GM12878 (cell line): Measurements from ENCODE around the gene HIF3A. TPM values are rescaled to one million over a fixed set of nuclear protein-coding genes. Genes with fewer than 3 reads are reported as not detected.

Source experiments
- ATAC-seq: fragments of 200-7000 bp; cut with Tn5 transposase; 3 replicates; pipeline ENCODE4 v1.9.1; 2020; ENCODE audit warnings: mild to moderate bottlenecking, moderate library complexity
- BruUV-seq: library from RNA; stranded (reverse); fragments of 400-500 nt; replicated peaks from 2 replicates; lab custom pipeline; 2021; lab: Mats Ljungman, UMichigan
- CTCF ChIA-PET: fragments of 300-600 bp; sonication (Branson Sonifier 250); formaldehyde crosslinking; extraction: SDS; loops from one replicate; lab custom pipeline; 2021; ENCODE audit warnings: inconsistent platforms; lab: Yijun Ruan, JAX
- POLR2A ChIA-PET: fragments of 350-600 bp; formaldehyde crosslinking; extraction: SDS; loops from one replicate; lab custom pipeline; 2021; ENCODE audit warnings: inconsistent platforms; lab: Charles Lee
- RAD21 ChIA-PET: fragments of 300-600 bp; sonication (Branson Sonifier 250); formaldehyde crosslinking; loops from one replicate; lab custom pipeline; 2023; ENCODE audit warnings: antibody characterized with exemption; ENCODE audit not compliant: unreplicated experiment; lab: Charles Lee
- SMC1A ChIA-PET: fragments of 300-600 bp; sonication (Branson Sonifier 250); formaldehyde crosslinking; loops from one replicate; lab custom pipeline; 2023; ENCODE audit not compliant: unreplicated experiment, uncharacterized antibody; lab: Charles Lee
- DNase-seq: peaks from one replicate; pipeline ENCODE4 v3.0.0-alpha.2; 2011; ENCODE audit warnings: low read depth, low spot score
- FAIRE-seq: peaks from 3 replicates; lab custom pipeline; 2011; peaks lifted over from hg19 to GRCh38; lab: Jason Lieb, UNC
- H2AFZ ChIP-seq: 2 replicates; pipeline ENCODE4 v1.6.0; 2011; ENCODE audit warnings: low read depth, low read length, control low read depth; ENCODE audit not compliant: control insufficient read depth
- H3K27ac ChIP-seq: 2 replicates; pipeline ENCODE4 v1.5.1; 2011; ENCODE audit warnings: control low read depth; ENCODE audit not compliant: control insufficient read depth, insufficient read depth
- H3K27me3 ChIP-seq, 2 experiments: replicated peaks in 1 of 2; 2 replicates each; pipeline versions ENCODE4 v1.6.0 to v1.6.1; 2011; ENCODE audit warnings: low read length in 1 of 2; ENCODE audit not compliant: control insufficient read depth in 2 of 2, insufficient read depth in 2 of 2
- H3K36me3 ChIP-seq, 2 experiments: 2 replicates each; pipeline ENCODE4 v1.5.1; 2011; ENCODE audit warnings: low read length in 1 of 2; ENCODE audit not compliant: control insufficient read depth in 2 of 2, insufficient read depth in 2 of 2
- H3K4me1 ChIP-seq: 2 replicates; pipeline ENCODE4 v1.6.1; 2011; ENCODE audit warnings: mild to moderate bottlenecking, low read length, moderate library complexity, mixed read lengths; ENCODE audit not compliant: control insufficient read depth, insufficient read depth
- H3K4me2 ChIP-seq: 2 replicates; pipeline ENCODE4 v1.6.0; 2011; ENCODE audit warnings: control low read depth; ENCODE audit not compliant: control insufficient read depth, insufficient read depth
- H3K4me3 ChIP-seq: fragments of 200-600 bp; sonication (generic); 2 replicates; pipeline ENCODE4 v1.5.1; 2016
- H3K79me2 ChIP-seq: 2 replicates; pipeline ENCODE4 v1.6.0; 2011; ENCODE audit warnings: low read length; ENCODE audit not compliant: control insufficient read depth, insufficient read depth
- H3K9ac ChIP-seq: 2 replicates; pipeline ENCODE4 v1.8.0; 2011; ENCODE audit warnings: low read length, control low read depth, mixed read lengths; ENCODE audit not compliant: control insufficient read depth, insufficient read depth
- H3K9me3 ChIP-seq: replicated peaks from 3 replicates; pipeline ENCODE4 v1.5.1; 2011; ENCODE audit warnings: mild to moderate bottlenecking, low read length; ENCODE audit not compliant: control insufficient read depth, insufficient read depth
- H4K20me1 ChIP-seq: 2 replicates; pipeline ENCODE4 v1.6.0; 2011; ENCODE audit not compliant: control insufficient read depth, insufficient read depth
- HDGF ChIP-seq: fragments of 450-650 bp; IDR thresholded peaks from 2 replicates; pipeline ENCODE4 v1.6.1; 2016; ENCODE audit warnings: antibody characterized with exemption
- NFYB ChIP-seq: IDR thresholded peaks from 2 replicates; pipeline ENCODE4 v1.6.1; 2011; ENCODE audit warnings: low read depth, mild to moderate bottlenecking, low read length, improper control_type of control experiment, moderate library complexity; ENCODE audit not compliant: insufficient read depth
- PML ChIP-seq: IDR thresholded peaks from 2 replicates; pipeline ENCODE4 v1.6.1; 2012; ENCODE audit warnings: low read length, inconsistent platforms
- SP1 ChIP-seq: IDR thresholded peaks from one replicate; pipeline ENCODE4 v1.6.1; 2011; ENCODE audit warnings: low read depth, low read length
- TARDBP ChIP-seq: IDR thresholded peaks from 2 replicates; pipeline ENCODE4 v1.6.1; 2016; ENCODE audit warnings: borderline replicate concordance
- WGBS: methylation state at CpG from one replicate; pipeline ENCODE4 v1.1.6; 2016; ENCODE audit warnings: low lambda C conversion rate; ENCODE audit not compliant: insufficient replicate concordance, insufficient coverage; ENCODE audit errors: missing lambda C conversion rate; 5-methylcytosine and 5-hydroxymethylcytosine counted together
- in situ Hi-C: fragments of 300-500 bp; cut with MboI; formaldehyde crosslinking; loops from 9 replicates; pipeline ENCODE4 v1.14.3; 2018; ENCODE audit warnings: mixed read lengths
- intact Hi-C: fragments of 100-400 bp; cut with micrococcal nuclease; formaldehyde crosslinking; loops from one replicate; pipeline ENCODE4 v1.14.2; 2022; ENCODE audit not compliant: unreplicated experiment
- polyA plus RNA-seq, 11 experiments: library from polyadenylated mRNA; depleted of rRNA in 4 of 11; unstranded in 6 of 11; stranded (reverse) in 5 of 11; fragments of >200 nt; fragmentation: Nextera tagmentation in 4 of 11; fragmentation: Illumina TruSeq in 1 of 11; extraction: Ambion mirVana in 4 of 11; extraction: Trizol in 1 of 11; gene quantifications; 1 replicate in 1 of 11; 2 replicates in 10 of 11; pipeline versions ENCODE4 v1.2.1 to v1.2.3, GENCODE V29; 2011 to 2016; ENCODE audit warnings: inconsistent platforms in 2 of 11, missing spikeins in 2 of 11, low read depth in 1 of 11
- total RNA-seq, 4 experiments: library from RNA; depleted of rRNA in 3 of 4; stranded (reverse); fragments of >200 nt in 3 of 4; fragmentation: Illumina TruSeq in 1 of 4; extraction: Trizol in 1 of 4; gene quantifications; 2 replicates each; pipeline versions ENCODE4 v1.2.1 to v1.2.3, GENCODE V29; 2013 to 2021
- TF ChIP-seq, protein P1 (sequence below): fragments of 450-650 bp; IDR thresholded peaks from 2 replicates; pipeline ENCODE4 v1.6.1; 2017; ENCODE audit warnings: borderline replicate concordance
- TF ChIP-seq, protein P2 (sequence below): fragments of 450-650 bp; formaldehyde crosslinking; IDR thresholded peaks from 2 replicates; pipeline ENCODE4 v1.4.0; 2022; ENCODE audit warnings: mild to moderate bottlenecking, moderate library complexity
- TF ChIP-seq, protein P3 (sequence below): fragments of 450-650 bp; conservative IDR thresholded peaks from 2 replicates; pipeline ENCODE4 v1.6.1; 2017; ENCODE audit warnings: mild to moderate bottlenecking, moderate library complexity
- TF ChIP-seq, protein P4 (sequence below): fragments of 450-650 bp; IDR thresholded peaks from 2 replicates; pipeline ENCODE4 v1.6.1; 2016; ENCODE audit warnings: mild to moderate bottlenecking
- TF ChIP-seq, protein P5 (sequence below): fragments of 450-650 bp; IDR thresholded peaks from 2 replicates; pipeline ENCODE4 v1.6.1; 2014; ENCODE audit warnings: mild to moderate bottlenecking

HIF3A gene
- total and polyA plus RNA-seq, 10 of the 15 experiments (the other 5 are each of a cell fraction or from before 2014, with no cell fraction given): 0.03 to 0.20 (median 0.06) TPM; not detected in 5

DNA sequence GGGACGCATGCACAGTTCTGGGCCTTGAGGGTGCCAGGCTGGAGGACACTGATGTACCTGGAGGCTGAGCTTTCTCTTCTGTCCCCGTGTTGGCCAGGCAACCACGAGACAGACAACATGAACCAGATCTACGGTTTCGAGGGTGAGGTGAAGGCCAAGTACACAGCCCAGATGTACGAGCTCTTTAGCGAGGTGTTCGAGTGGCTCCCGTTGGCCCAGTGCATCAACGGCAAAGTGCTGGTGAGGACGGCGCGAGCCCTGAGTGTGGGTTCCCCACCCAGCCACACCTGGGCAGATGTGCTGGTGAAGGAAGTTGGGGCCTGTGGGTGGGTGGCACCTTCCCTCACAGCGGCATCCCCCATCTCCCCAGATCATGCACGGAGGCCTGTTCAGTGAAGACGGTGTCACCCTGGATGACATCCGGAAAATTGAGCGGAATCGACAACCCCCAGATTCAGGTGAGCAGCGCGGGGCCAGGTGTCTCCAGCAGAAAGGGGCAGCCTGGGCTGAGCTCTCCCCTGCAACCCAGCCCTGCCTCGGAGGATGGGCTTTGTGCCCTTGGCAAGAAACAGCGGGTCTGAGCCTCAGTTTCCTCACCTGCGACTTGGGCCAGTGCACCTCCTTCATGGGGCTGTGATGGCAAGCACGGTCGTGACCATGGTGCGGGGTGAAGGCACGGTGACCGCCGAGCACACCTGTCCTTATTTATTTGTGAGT is 90.3 kb downstream of the HIF3A start:
- peaks cover 37 to 55% of the 10 kb centered on the region in 2 experiments for H3K36me3 ChIP-seq
- no peaks in the 10 kb centered on the region for H4K20me1 ChIP-seq
- ATAC-seq (no peak), DNase-seq (no peak), FAIRE-seq (no peak)
- ChIA-PET SMC1A (no interaction called here), RAD21 (no interaction called here), CTCF (interaction anchor here (0.7 kb wide), 1 partner anchor 129 kb away, joined by 3 read pairs; no protein-coding TSS in a partner anchor), POLR2A (no interaction called here)
- no peak overlapping the region for H3K4me3 ChIP-seq
- no peaks in the 10 kb centered on the region for H3K79me2 ChIP-seq
- in situ Hi-C loops: no loop called here
- no peak overlapping the region for H3K9ac ChIP-seq
- H3K27me3 ChIP-seq: no peaks in the 10 kb centered on the region
- BruUV-seq: no TSS peak
- H2AFZ ChIP-seq: no peak overlapping the region
- H3K4me2 ChIP-seq: no peak overlapping the region
- no peak overlapping the region for H3K27ac ChIP-seq
- intact Hi-C loops: no loop called here
- no peaks in the 10 kb centered on the region for H3K4me1 ChIP-seq
- WGBS: 98% methylated on average over 30 of the region's 30 CpGs
- no peaks in the 10 kb centered on the region for H3K9me3 ChIP-seq
- TF ChIP-seq PML: no peak
- no peak for TF ChIP-seq TARDBP
- TF ChIP-seq, protein P1, sequence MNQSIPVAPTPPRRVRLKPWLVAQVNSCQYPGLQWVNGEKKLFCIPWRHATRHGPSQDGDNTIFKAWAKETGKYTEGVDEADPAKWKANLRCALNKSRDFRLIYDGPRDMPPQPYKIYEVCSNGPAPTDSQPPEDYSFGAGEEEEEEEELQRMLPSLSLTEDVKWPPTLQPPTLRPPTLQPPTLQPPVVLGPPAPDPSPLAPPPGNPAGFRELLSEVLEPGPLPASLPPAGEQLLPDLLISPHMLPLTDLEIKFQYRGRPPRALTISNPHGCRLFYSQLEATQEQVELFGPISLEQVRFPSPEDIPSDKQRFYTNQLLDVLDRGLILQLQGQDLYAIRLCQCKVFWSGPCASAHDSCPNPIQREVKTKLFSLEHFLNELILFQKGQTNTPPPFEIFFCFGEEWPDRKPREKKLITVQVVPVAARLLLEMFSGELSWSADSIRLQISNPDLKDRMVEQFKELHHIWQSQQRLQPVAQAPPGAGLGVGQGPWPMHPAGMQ: no peak
- TF ChIP-seq, protein P2, sequence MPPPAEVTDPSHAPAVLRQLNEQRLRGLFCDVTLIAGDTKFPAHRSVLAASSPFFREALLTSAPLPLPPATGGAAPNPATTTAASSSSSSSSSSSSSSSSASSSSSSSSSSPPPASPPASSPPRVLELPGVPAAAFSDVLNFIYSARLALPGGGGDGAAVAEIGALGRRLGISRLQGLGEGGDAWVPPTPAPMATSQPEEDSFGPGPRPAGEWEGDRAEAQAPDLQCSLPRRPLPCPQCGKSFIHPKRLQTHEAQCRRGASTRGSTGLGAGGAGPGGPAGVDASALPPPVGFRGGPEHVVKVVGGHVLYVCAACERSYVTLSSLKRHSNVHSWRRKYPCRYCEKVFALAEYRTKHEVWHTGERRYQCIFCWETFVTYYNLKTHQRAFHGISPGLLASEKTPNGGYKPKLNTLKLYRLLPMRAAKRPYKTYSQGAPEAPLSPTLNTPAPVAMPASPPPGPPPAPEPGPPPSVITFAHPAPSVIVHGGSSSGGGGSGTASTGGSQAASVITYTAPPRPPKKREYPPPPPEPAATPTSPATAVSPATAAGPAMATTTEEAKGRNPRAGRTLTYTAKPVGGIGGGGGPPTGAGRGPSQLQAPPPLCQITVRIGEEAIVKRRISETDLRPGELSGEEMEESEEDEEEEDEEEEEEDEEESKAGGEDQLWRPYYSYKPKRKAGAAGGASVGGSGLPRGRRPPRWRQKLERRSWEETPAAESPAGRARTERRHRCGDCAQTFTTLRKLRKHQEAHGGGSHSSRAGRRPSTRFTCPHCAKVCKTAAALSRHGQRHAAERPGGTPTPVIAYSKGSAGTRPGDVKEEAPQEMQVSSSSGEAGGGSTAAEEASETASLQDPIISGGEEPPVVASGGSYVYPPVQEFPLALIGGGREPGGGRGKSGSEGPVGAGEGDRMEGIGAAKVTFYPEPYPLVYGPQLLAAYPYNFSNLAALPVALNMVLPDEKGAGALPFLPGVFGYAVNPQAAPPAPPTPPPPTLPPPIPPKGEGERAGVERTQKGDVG (CRISPR knock-in tag): no peak
- TF ChIP-seq SP1: no peak
- TF ChIP-seq, protein P3, sequence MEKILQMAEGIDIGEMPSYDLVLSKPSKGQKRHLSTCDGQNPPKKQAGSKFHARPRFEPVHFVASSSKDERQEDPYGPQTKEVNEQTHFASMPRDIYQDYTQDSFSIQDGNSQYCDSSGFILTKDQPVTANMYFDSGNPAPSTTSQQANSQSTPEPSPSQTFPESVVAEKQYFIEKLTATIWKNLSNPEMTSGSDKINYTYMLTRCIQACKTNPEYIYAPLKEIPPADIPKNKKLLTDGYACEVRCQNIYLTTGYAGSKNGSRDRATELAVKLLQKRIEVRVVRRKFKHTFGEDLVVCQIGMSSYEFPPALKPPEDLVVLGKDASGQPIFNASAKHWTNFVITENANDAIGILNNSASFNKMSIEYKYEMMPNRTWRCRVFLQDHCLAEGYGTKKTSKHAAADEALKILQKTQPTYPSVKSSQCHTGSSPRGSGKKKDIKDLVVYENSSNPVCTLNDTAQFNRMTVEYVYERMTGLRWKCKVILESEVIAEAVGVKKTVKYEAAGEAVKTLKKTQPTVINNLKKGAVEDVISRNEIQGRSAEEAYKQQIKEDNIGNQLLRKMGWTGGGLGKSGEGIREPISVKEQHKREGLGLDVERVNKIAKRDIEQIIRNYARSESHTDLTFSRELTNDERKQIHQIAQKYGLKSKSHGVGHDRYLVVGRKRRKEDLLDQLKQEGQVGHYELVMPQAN: no peak
- TF ChIP-seq, protein P4, sequence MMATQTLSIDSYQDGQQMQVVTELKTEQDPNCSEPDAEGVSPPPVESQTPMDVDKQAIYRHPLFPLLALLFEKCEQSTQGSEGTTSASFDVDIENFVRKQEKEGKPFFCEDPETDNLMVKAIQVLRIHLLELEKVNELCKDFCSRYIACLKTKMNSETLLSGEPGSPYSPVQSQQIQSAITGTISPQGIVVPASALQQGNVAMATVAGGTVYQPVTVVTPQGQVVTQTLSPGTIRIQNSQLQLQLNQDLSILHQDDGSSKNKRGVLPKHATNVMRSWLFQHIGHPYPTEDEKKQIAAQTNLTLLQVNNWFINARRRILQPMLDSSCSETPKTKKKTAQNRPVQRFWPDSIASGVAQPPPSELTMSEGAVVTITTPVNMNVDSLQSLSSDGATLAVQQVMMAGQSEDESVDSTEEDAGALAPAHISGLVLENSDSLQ: no peak
- no peak for TF ChIP-seq HDGF
- TF ChIP-seq, protein P5, sequence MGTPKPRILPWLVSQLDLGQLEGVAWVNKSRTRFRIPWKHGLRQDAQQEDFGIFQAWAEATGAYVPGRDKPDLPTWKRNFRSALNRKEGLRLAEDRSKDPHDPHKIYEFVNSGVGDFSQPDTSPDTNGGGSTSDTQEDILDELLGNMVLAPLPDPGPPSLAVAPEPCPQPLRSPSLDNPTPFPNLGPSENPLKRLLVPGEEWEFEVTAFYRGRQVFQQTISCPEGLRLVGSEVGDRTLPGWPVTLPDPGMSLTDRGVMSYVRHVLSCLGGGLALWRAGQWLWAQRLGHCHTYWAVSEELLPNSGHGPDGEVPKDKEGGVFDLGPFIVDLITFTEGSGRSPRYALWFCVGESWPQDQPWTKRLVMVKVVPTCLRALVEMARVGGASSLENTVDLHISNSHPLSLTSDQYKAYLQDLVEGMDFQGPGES: no peak
- TF ChIP-seq NFYB: no peak
